ENCODE results near the gene ZNF654.

ZNF654 gene

GRCh38 chr3:88150806-88151205 lies 91.8 kb downstream of the ZNF654 start:
- Histone ChIP-seq H3K27me3 (ENCODE audit: insufficient read depth, low read depth, severe bottlenecking) (no peaks in the 10 kb centered on the region), H3K9me3 (ENCODE audit: severe bottlenecking) (no peaks in the 10 kb centered on the region), H3K27ac (peak overlapping the region; percentile 99; the same call in 1 of the 2 replicates), H3K4me3 (ENCODE audit: low read depth, low read length) (peak overlapping the region; percentile 88), H3K36me3 (peaks cover 29% of the 10 kb centered on the region)
- DNase-seq: no peak
- no peak for TF ChIP-seq CTCF (IDR thresholded peaks at IDR 0.05; ENCODE audit: low read depth, low read length)

- Histone ChIP-seq H3K27ac (no peak overlapping the region), H3K36me3 (peaks cover 32% of the 10 kb centered on the region), H3K9me3 (ENCODE audit: severe bottlenecking) (no peaks in the 10 kb centered on the region), H3K4me3 (ENCODE audit: low read depth, low read length) (no peak overlapping the region; the same call in 1 of the 2 replicates), H3K27me3 (ENCODE audit: insufficient read depth, low read depth, severe bottlenecking) (no peaks in the 10 kb centered on the region)
- TF ChIP-seq CTCF (IDR thresholded peaks at IDR 0.05; ENCODE audit: low read depth, low read length): no peak
- no peak for DNase-seq
These were observed 92.3 kb downstream of the ZNF654 start for GRCh38 chr3:88151358-88151757.

GRCh38 chr3:88152841-88153240 lies 93.8 kb downstream of the ZNF654 start:
- no peak for TF ChIP-seq CTCF (IDR thresholded peaks at IDR 0.05; ENCODE audit: low read depth, low read length)
- Histone ChIP-seq H3K27ac (no peak overlapping the region), H3K4me3 (ENCODE audit: low read depth, low read length) (no peak overlapping the region), H3K36me3 (peaks cover 44% of the 10 kb centered on the region), H3K27me3 (ENCODE audit: insufficient read depth, low read depth, severe bottlenecking) (no peaks in the 10 kb centered on the region), H3K9me3 (ENCODE audit: severe bottlenecking) (no peaks in the 10 kb centered on the region)
- no peak for DNase-seq

- no peak for DNase-seq
- Histone ChIP-seq H3K9me3 (ENCODE audit: severe bottlenecking) (no peaks in the 10 kb centered on the region), H3K4me3 (ENCODE audit: low read depth, low read length) (no peak overlapping the region), H3K27me3 (ENCODE audit: insufficient read depth, low read depth, severe bottlenecking) (no peaks in the 10 kb centered on the region), H3K27ac (no peak overlapping the region), H3K36me3 (peaks cover 6% of the 10 kb centered on the region; the same call in 1 of the 2 replicates)
- no peak for TF ChIP-seq CTCF (IDR thresholded peaks at IDR 0.05; ENCODE audit: low read depth, low read length)
These were observed 107.4 kb downstream of the ZNF654 start for GRCh38 chr3:88166419-88166971.

GRCh38 chr3:88167173-88167572 lies 108.1 kb downstream of the ZNF654 start:
- Histone ChIP-seq H3K9me3 (ENCODE audit: severe bottlenecking) (no peaks in the 10 kb centered on the region), H3K4me3 (ENCODE audit: low read depth, low read length) (no peak overlapping the region), H3K27me3 (ENCODE audit: insufficient read depth, low read depth, severe bottlenecking) (no peaks in the 10 kb centered on the region), H3K36me3 (0 out of 2 replicates have a peak, but pooled peaks cover 3% of the 10 kb centered on the region), H3K27ac (no peak overlapping the region)
- TF ChIP-seq CTCF (IDR thresholded peaks at IDR 0.05; ENCODE audit: low read depth, low read length): no peak
- DNase-seq: no peak

GRCh38 chr3:88167704-88168103 lies 108.6 kb downstream of the ZNF654 start:
- no peak overlapping the region for H3K4me3 ChIP-seq (ENCODE audit: low read depth, low read length)
- H3K36me3 ChIP-seq: 0 out of 2 replicates have a peak, but pooled peaks cover 2% of the 10 kb centered on the region
- no peaks in the 10 kb centered on the region for H3K27me3 ChIP-seq (ENCODE audit: insufficient read depth, low read depth, severe bottlenecking)
- no peak overlapping the region for H3K27ac ChIP-seq
- no peak for TF ChIP-seq CTCF (IDR thresholded peaks at IDR 0.05; ENCODE audit: low read depth, low read length)
- DNase-seq: no peak
- H3K9me3 ChIP-seq (ENCODE audit: severe bottlenecking): no peaks in the 10 kb centered on the region
